Cerebellar nuclear complex (tissue), 1 donor: ENCODE data around the gene PELI1.
A peak's percentile ranks its signal among the peaks of the same experiment; 100 is the strongest.

Source experiments
- DNase-seq, 2 experiments: peaks; one replicate each; lab custom pipeline; 2025; lab: John Stamatoyannopoulos, UW

The PELI1 gene

GRCh38 chr2:64144057-64145013, at the start of gene PELI1:
Gene PELI1 (minus strand): TSS chr2:64144420. CDS start chr2:64108310, 36,110 bp downstream.
- DNase-seq = peak; percentile 94 to 97

- no peak for DNase-seq
Observed at GRCh38 chr2:64193491-64193890, 49.3 kb upstream of the PELI1 start.

- DNase-seq = no peak
Observed at GRCh38 chr2:64192664-64193105, 48.5 kb upstream of the PELI1 start.

- no peak for DNase-seq
Observed at GRCh38 chr2:64192125-64192479, 47.9 kb upstream of the PELI1 start.

GRCh38 chr2:64189586-64189985, 45.4 kb upstream of the PELI1 start:
- DNase-seq = no peak

GRCh38 chr2:64189167-64189566, 44.9 kb upstream of the PELI1 start:
- no peak for DNase-seq

- no peak for DNase-seq
Observed at GRCh38 chr2:64186699-64187605, 42.7 kb upstream of the PELI1 start.

GRCh38 chr2:64179582-64180321, 35.5 kb upstream of the PELI1 start:
- DNase-seq = no peak

- DNase-seq = no peak
Observed at GRCh38 chr2:64177315-64177714, 33.1 kb upstream of the PELI1 start.

GRCh38 chr2:64175419-64176197, 31.4 kb upstream of the PELI1 start:
- DNase-seq = no peak

- no peak for DNase-seq
Observed at GRCh38 chr2:64173156-64174135, 29.2 kb upstream of the PELI1 start.

GRCh38 chr2:64168756-64169155, 24.5 kb upstream of the PELI1 start:
- no peak for DNase-seq

GRCh38 chr2:64168201-64168600, 24.0 kb upstream of the PELI1 start:
- DNase-seq = peak in 1 of 2 experiments; percentile 34

- DNase-seq = no peak
Observed at GRCh38 chr2:64166637-64167420, 22.6 kb upstream of the PELI1 start.

- no peak for DNase-seq
Observed at GRCh38 chr2:64166212-64166611, 22.0 kb upstream of the PELI1 start.

GRCh38 chr2:64165706-64166105, 21.5 kb upstream of the PELI1 start:
- no peak for DNase-seq

- no peak for DNase-seq
Observed at GRCh38 chr2:64164629-64165028, 20.4 kb upstream of the PELI1 start.

- no peak for DNase-seq
Observed at GRCh38 chr2:64162516-64162915, 18.3 kb upstream of the PELI1 start.

- no peak for DNase-seq
Observed at GRCh38 chr2:64157792-64158191, 13.6 kb upstream of the PELI1 start.
